ENCODE data around the gene LDLRAD4. TPM values are rescaled to one million over a fixed set of nuclear protein-coding genes. Genes with fewer than 3 reads are reported as not detected.
A peak's percentile ranks its signal among the peaks of the same experiment; 100 is the strongest.

LDLRAD4 gene
- total and polyA plus RNA-seq, 5 donors from 2014 or later, result 42.4 to 207 (median 49.8) TPM

DNA sequence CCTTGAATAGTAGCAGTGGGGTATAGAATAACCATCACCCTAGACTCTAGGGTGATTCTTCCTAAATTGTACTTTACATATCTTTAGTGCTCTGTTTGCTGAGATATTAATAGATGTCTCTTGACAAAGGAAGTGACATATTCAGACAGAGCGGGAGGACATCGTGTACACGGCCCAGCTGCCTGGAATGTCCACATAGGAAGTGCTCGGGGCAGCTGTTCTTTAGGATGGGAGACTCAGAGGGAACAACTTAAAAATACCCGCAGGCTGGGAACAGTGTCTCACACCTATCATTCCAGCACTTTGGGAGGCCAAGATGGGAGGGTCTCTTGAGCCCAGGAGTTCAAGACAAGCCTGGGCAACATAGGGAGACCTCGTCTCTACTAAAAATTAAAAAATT, 301.7 kb downstream of the LDLRAD4 start:
- Mint-ChIP-seq H3K4me1 (peaks cover 30 to 74% (median 44%) of the 10 kb centered on the region in 4 donors), H3K4me3 (no peak overlapping the region), H3K27ac (peak overlapping the region; percentile 55 to 72 (median 58)), H3K9me3 (peaks cover 0 to 1% (median 0%) of the 10 kb centered on the region in 7 donors), H3K36me3 (peaks cover 44% of the 10 kb centered on the region), H3K27me3 (no peaks in the 10 kb centered on the region)
- Histone ChIP-seq H3K4me1 (ENCODE audit: control insufficient read depth, insufficient read depth, low read length, poor library complexity, severe bottlenecking) (peaks cover 3% of the 10 kb centered on the region), H3K36me3 (ENCODE audit: control insufficient read depth, insufficient read depth, low read length) (peaks cover 41% of the 10 kb centered on the region), H3K9me3 (ENCODE audit: control insufficient read depth in 2 of 2, low read length in 2 of 2) (no peaks in the 10 kb centered on the region), H3K27ac (ENCODE audit: insufficient read depth, low read length, poor library complexity, severe bottlenecking) (no peak overlapping the region), H3K4me3 (ENCODE audit: low read depth, low read length) (no peak overlapping the region), H3K27me3 (ENCODE audit: control insufficient read depth, insufficient read depth, low read length) (no peaks in the 10 kb centered on the region)
- ATAC-seq (ENCODE audit: low read depth in 2 of 2) (no peak), DNase-seq (no peak)

DNA sequence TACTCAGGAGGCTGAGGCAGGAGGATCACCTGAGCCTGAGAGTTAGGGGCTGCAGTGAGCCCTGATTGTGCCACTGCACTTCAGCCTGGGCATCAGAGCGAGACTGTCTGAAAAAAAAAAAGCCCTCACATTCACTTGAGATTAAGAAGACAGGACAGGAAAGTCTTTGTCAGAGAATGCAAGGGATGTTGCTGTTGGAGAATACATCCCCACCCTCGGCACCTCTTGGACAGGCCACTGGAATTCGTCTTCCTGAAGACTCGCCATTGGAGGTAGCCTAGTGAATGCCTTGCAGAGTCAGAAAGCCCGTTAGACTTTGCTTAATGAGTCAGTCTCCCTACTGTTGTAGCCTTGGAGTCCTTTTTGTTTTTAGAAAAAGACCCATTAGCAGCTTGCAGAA, 302.2 kb downstream of the LDLRAD4 start:
- no peak for ATAC-seq (ENCODE audit: low read depth in 2 of 2)
- peaks cover 42% of the 10 kb centered on the region for H3K36me3 Mint-ChIP-seq
- H3K27ac Mint-ChIP-seq, result peak overlapping the region in 2 of 3 donors; percentile 58 to 72
- peaks cover 0 to 1% (median 0%) of the 10 kb centered on the region in 7 donors for H3K9me3 Mint-ChIP-seq
- H3K4me1 Mint-ChIP-seq, result peaks cover 28 to 71% (median 41%) of the 10 kb centered on the region in 4 donors
- Histone ChIP-seq H3K4me3 (ENCODE audit: low read depth, low read length) (no peak overlapping the region), H3K9me3 (ENCODE audit: control insufficient read depth in 2 of 2, low read length in 2 of 2) (no peaks in the 10 kb centered on the region), H3K27ac (ENCODE audit: insufficient read depth, low read length, poor library complexity, severe bottlenecking) (no peak overlapping the region), H3K27me3 (ENCODE audit: control insufficient read depth, insufficient read depth, low read length) (no peaks in the 10 kb centered on the region), H3K36me3 (ENCODE audit: control insufficient read depth, insufficient read depth, low read length) (peaks cover 44% of the 10 kb centered on the region), H3K4me1 (ENCODE audit: control insufficient read depth, insufficient read depth, low read length, poor library complexity, severe bottlenecking) (peaks cover 3% of the 10 kb centered on the region)
- no peak for DNase-seq
- no peaks in the 10 kb centered on the region for H3K27me3 Mint-ChIP-seq
- no peak overlapping the region for H3K4me3 Mint-ChIP-seq

DNA sequence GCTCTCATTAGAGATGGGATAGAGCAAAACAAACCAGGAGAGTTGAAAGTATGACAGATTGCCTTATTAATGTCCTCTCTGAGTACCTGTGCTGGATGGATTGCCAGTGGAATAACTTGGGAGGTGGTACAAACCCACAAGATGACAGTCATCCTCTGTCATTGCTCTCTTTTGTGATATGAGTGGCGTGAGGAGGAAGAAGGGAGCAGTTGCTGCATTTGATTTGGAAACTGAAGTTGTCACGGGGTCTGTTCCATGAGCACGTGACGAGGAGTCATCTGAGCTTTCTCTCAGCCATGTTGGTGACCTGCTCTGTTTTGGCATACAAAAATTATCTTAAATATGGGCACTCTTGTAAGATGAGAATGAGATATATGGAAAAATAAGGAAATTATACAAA, 302.9 kb downstream of the LDLRAD4 start:
- ATAC-seq (ENCODE audit: low read depth in 2 of 2) (no peak), DNase-seq (no peak)
- Mint-ChIP-seq H3K4me3 (no peak overlapping the region), H3K36me3 (peaks cover 40% of the 10 kb centered on the region), H3K9me3 (peaks cover 0 to 1% (median 0%) of the 10 kb centered on the region in 7 donors), H3K4me1 (peaks cover 29 to 75% (median 42%) of the 10 kb centered on the region in 4 donors), H3K27ac (peak overlapping the region in 2 of 3 donors; percentile 24 to 28), H3K27me3 (no peaks in the 10 kb centered on the region)
- H3K36me3 ChIP-seq (ENCODE audit: control insufficient read depth, insufficient read depth, low read length), result peaks cover 39% of the 10 kb centered on the region
- no peaks in the 10 kb centered on the region for H3K27me3 ChIP-seq (ENCODE audit: control insufficient read depth, insufficient read depth, low read length)
- H3K4me3 ChIP-seq (ENCODE audit: low read depth, low read length), result no peak overlapping the region
- H3K27ac ChIP-seq (ENCODE audit: insufficient read depth, low read length, poor library complexity, severe bottlenecking), result no peak overlapping the region
- peaks cover 3% of the 10 kb centered on the region for H3K4me1 ChIP-seq (ENCODE audit: control insufficient read depth, insufficient read depth, low read length, poor library complexity, severe bottlenecking)
- no peaks in the 10 kb centered on the region for H3K9me3 ChIP-seq (ENCODE audit: control insufficient read depth in 2 of 2, low read length in 2 of 2)

DNA sequence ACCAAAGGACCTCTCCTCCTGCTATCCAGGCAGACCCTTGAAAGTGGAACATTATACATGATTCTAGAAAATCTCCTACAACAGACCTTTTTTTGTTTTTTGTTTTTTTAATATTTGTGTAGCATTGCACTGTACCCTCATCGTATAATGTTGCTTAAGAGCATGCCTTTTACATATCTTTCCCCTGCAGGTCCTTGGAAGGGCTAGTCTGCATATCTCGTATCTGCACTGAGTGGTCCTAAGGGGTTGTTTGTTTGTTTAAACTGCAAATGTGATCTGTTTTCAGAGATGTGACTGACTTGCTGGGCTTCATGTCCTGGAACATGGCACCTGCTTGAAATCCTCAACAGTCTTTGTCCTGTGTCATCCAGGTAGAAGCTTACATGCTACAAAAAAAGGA, 303.7 kb downstream of the LDLRAD4 start:
- Mint-ChIP-seq H3K27ac (peak overlapping the region in 1 of 3 donors; percentile 24), H3K4me1 (peaks cover 29 to 79% (median 48%) of the 10 kb centered on the region in 4 donors), H3K9me3 (peaks cover 0 to 1% (median 0%) of the 10 kb centered on the region in 7 donors), H3K36me3 (peaks cover 37% of the 10 kb centered on the region), H3K27me3 (no peaks in the 10 kb centered on the region), H3K4me3 (no peak overlapping the region)
- Histone ChIP-seq H3K4me1 (ENCODE audit: control insufficient read depth, insufficient read depth, low read length, poor library complexity, severe bottlenecking) (peaks cover 3% of the 10 kb centered on the region), H3K9me3 (ENCODE audit: control insufficient read depth in 2 of 2, low read length in 2 of 2) (no peaks in the 10 kb centered on the region), H3K4me3 (ENCODE audit: low read depth, low read length) (no peak overlapping the region), H3K27me3 (ENCODE audit: control insufficient read depth, insufficient read depth, low read length) (no peaks in the 10 kb centered on the region), H3K27ac (ENCODE audit: insufficient read depth, low read length, poor library complexity, severe bottlenecking) (no peak overlapping the region), H3K36me3 (ENCODE audit: control insufficient read depth, insufficient read depth, low read length) (peaks cover 35% of the 10 kb centered on the region)
- DNase-seq (no peak), ATAC-seq (ENCODE audit: low read depth in 2 of 2) (no peak)

DNA sequence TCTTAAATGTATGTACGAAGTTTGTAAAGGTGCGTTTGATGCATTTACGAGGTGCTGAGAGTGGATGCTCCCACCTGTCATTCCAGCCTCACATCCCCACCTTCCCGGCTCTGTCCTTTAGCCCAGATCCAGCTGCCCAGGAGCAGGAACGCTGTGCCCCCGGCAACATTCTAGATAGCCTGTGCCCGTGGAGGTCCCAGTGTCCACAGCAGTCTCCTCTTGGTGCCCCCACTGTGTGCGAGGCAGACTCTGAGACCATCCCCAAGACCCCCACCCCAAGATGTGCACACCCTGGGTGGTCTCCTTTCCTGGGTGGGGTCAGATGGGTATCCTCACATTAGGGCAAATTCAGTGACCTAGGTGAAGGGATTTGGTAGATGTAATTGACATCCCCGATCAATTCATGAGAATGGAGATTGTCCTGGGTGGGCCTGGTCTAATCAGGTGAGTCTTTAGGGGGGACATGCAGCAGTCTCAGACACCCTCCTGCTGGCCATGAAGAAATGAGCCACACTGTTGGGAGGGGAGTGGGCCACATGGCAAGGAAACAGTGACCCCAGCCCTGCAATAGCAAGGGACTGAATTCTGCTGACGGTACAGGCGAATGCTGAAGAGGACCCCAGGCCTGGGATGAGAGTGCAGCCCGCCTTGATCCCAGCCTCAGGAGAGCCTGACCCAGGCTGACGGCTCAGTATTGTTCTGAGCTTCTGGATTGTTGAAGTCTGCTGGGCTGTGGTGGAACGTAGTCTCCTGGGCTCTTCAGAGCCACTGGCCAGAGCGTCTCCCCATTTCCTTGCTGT, 304.5 kb downstream of the LDLRAD4 start:
- Mint-ChIP-seq H3K36me3 (peaks cover 33% of the 10 kb centered on the region), H3K9me3 (peaks cover 0 to under 1% (median 0%) of the 10 kb centered on the region in 7 donors), H3K27me3 (no peaks in the 10 kb centered on the region), H3K27ac (peak overlapping the region in 1 of 3 donors; percentile 24), H3K4me1 (peaks cover 26 to 77% (median 46%) of the 10 kb centered on the region in 4 donors), H3K4me3 (no peak overlapping the region)
- H3K4me1 ChIP-seq (ENCODE audit: control insufficient read depth, insufficient read depth, low read length, poor library complexity, severe bottlenecking), result peaks cover 3% of the 10 kb centered on the region
- H3K27ac ChIP-seq (ENCODE audit: insufficient read depth, low read length, poor library complexity, severe bottlenecking), result no peak overlapping the region
- H3K9me3 ChIP-seq (ENCODE audit: control insufficient read depth in 2 of 2, low read length in 2 of 2), result no peaks in the 10 kb centered on the region
- H3K36me3 ChIP-seq (ENCODE audit: control insufficient read depth, insufficient read depth, low read length), result peaks cover 40% of the 10 kb centered on the region
- ATAC-seq (ENCODE audit: low read depth in 2 of 2) (no peak), DNase-seq (no peak)
- H3K4me3 ChIP-seq (ENCODE audit: low read depth, low read length), result no peak overlapping the region
- H3K27me3 ChIP-seq (ENCODE audit: control insufficient read depth, insufficient read depth, low read length), result no peaks in the 10 kb centered on the region

DNA sequence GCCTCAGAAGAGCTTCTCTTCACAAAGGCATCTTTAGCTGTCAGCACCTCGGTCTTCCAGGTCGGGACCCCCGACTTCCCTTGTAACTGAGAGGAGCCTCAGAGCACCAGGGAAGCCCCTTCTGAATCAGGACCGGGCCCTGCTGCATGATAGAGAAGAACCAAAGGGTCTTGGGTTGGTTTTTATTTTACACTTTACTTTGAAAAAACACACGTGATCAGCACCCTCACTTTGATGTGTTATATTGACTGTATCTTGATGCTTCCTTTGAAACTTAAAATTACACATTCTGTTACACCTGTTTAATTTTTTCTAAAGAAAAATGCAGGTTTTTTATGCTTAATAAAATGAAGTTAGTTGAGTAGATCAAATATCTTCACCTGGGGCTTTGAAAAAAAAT, 305.5 kb downstream of the LDLRAD4 start:
- Mint-ChIP-seq H3K4me1 (peaks cover 22 to 79% (median 39%) of the 10 kb centered on the region in 4 donors), H3K36me3 (peaks cover 24% of the 10 kb centered on the region)
- no peak for DNase-seq

DNA sequence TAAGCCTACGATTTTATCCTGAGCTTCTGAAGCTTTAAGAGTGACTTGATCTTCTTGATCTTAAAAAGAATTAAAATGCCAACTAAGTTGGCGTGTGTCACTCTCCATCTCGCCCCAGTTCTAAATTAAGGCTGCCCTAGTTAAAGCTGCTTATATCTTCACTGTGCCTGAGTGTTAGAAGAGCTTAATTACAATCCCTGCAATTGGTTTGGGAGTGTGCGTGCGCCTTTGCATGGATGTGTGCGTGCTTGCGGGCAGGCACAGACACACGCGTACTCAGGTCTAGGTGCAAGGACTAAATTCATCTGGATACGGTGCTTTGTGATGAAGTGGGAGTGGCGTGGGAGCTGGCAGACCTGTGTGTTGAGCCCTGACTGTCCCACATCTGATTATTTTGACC, 306.3 kb downstream of the LDLRAD4 start:
- Mint-ChIP-seq H3K27ac (no peak overlapping the region), H3K36me3 (peaks cover 20% of the 10 kb centered on the region), H3K27me3 (no peaks in the 10 kb centered on the region), H3K4me1 (peaks cover 24 to 80% (median 45%) of the 10 kb centered on the region in 4 donors), H3K9me3 (no peaks in the 10 kb centered on the region), H3K4me3 (no peak overlapping the region)
- no peak for DNase-seq
- H3K9me3 ChIP-seq (ENCODE audit: control insufficient read depth in 2 of 2, low read length in 2 of 2), result no peaks in the 10 kb centered on the region
- H3K4me3 ChIP-seq (ENCODE audit: low read depth, low read length), result no peak overlapping the region
- H3K27me3 ChIP-seq (ENCODE audit: control insufficient read depth, insufficient read depth, low read length), result no peaks in the 10 kb centered on the region
- H3K36me3 ChIP-seq (ENCODE audit: control insufficient read depth, insufficient read depth, low read length), result peaks cover 36% of the 10 kb centered on the region
- H3K27ac ChIP-seq (ENCODE audit: insufficient read depth, low read length, poor library complexity, severe bottlenecking), result no peak overlapping the region
- ATAC-seq (ENCODE audit: low read depth in 2 of 2), result no peak
- H3K4me1 ChIP-seq (ENCODE audit: control insufficient read depth, insufficient read depth, low read length, poor library complexity, severe bottlenecking), result peaks cover 3% of the 10 kb centered on the region

More for the DNA sequence above, 305.5 kb downstream of the LDLRAD4 start:
- H3K4me1 ChIP-seq (ENCODE audit: control insufficient read depth, insufficient read depth, low read length, poor library complexity, severe bottlenecking), result peaks cover 3% of the 10 kb centered on the region
- Mint-ChIP-seq H3K9me3 (no peaks in the 10 kb centered on the region), H3K27me3 (no peaks in the 10 kb centered on the region), H3K27ac (no peak overlapping the region), H3K4me3 (no peak overlapping the region)
- H3K27me3 ChIP-seq (ENCODE audit: control insufficient read depth, insufficient read depth, low read length), result no peaks in the 10 kb centered on the region
- no peak overlapping the region for H3K4me3 ChIP-seq (ENCODE audit: low read depth, low read length)
- no peaks in the 10 kb centered on the region for H3K9me3 ChIP-seq (ENCODE audit: control insufficient read depth in 2 of 2, low read length in 2 of 2)
- ATAC-seq (ENCODE audit: low read depth in 2 of 2), result no peak
- no peak overlapping the region for H3K27ac ChIP-seq (ENCODE audit: insufficient read depth, low read length, poor library complexity, severe bottlenecking)
- peaks cover 36% of the 10 kb centered on the region for H3K36me3 ChIP-seq (ENCODE audit: control insufficient read depth, insufficient read depth, low read length)
